OCI-LY7 (cell line): Measurements from ENCODE around the gene PAGR1.

Experiments
- EZH2phosphoT487 ChIP-seq: fragments of 200-600 bp; sonication (generic); IDR thresholded peaks from 2 replicates; pipeline ENCODE4 v1.6.1; 2018; ENCODE audit warnings: low read depth, borderline replicate concordance, mild to moderate bottlenecking, mixed run types, antibody characterized with exemption, low read length, moderate library complexity, mixed read lengths
- TF ChIP-seq, protein P1 (sequence below): fragments of 200-600 bp; sonication (generic); conservative IDR thresholded peaks from 2 replicates; pipeline ENCODE4 v1.5.1; 2014; ENCODE audit warnings: mild to moderate bottlenecking, antibody characterized with exemption, low read length, moderate library complexity, mixed read lengths

DNA sequence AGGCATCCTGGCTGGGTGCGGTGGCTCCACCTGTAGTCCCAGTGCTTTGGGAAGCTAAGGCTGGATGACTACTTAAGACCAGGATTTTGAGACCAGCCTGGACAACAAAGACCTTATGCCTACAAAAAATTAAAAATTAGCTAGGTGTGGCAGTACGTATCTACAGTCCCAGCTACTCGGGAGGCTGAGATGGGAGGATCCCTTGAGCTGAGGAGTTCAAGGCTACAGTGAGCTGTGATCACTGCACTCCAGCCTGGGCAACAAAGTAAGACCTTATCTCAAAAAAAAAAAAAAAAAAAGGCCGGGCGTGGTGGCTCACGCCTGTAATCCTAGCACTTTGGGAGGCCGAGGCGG, 10.4 kb downstream of the PAGR1 start:
- TF ChIP-seq, protein P1, sequence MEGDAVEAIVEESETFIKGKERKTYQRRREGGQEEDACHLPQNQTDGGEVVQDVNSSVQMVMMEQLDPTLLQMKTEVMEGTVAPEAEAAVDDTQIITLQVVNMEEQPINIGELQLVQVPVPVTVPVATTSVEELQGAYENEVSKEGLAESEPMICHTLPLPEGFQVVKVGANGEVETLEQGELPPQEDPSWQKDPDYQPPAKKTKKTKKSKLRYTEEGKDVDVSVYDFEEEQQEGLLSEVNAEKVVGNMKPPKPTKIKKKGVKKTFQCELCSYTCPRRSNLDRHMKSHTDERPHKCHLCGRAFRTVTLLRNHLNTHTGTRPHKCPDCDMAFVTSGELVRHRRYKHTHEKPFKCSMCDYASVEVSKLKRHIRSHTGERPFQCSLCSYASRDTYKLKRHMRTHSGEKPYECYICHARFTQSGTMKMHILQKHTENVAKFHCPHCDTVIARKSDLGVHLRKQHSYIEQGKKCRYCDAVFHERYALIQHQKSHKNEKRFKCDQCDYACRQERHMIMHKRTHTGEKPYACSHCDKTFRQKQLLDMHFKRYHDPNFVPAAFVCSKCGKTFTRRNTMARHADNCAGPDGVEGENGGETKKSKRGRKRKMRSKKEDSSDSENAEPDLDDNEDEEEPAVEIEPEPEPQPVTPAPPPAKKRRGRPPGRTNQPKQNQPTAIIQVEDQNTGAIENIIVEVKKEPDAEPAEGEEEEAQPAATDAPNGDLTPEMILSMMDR = no peak
- TF ChIP-seq EZH2phosphoT487 = no peak
